CD14-positive monocyte (primary cell): ENCODE measurements around the gene ACR. TPM values are rescaled to one million over a fixed set of nuclear protein-coding genes. Genes with fewer than 3 reads are reported as not detected.

ENCODE experiments used
- DNase-seq, 3 donors: peaks; one replicate each; pipeline ENCODE4 v3.0.0-alpha.2; 2011 to 2022
- H2AFZ ChIP-seq: 2 replicates; pipeline ENCODE4 v1.6.0; 2012; ENCODE audit warnings: mild to moderate bottlenecking, low read depth, low read length, inconsistent platforms; ENCODE audit not compliant: insufficient read depth, poor library complexity, severe bottlenecking
- H3K27ac ChIP-seq, 2 donors: 1 replicate in 1 of 2; 2 replicates in 1 of 2; pipeline ENCODE4 v1.5.1; 2012 to 2013; ENCODE audit warnings: low read length in 2 of 2, control low read depth in 1 of 2, inconsistent platforms in 1 of 2, low read depth in 1 of 2, mild to moderate bottlenecking in 1 of 2
- H3K27me3 ChIP-seq, 2 donors: one replicate each; pipeline versions ENCODE4 v1.6.0 to v1.6.1; 2011 to 2013; ENCODE audit warnings: low read length in 2 of 2; ENCODE audit not compliant: control insufficient read depth in 2 of 2, insufficient read depth in 2 of 2
- H3K36me3 ChIP-seq, 2 donors: replicated peaks in 1 of 2; 1 replicate in 1 of 2; 2 replicates in 1 of 2; pipeline versions ENCODE4 v1.5.1 to v1.6.1; 2012 to 2013; ENCODE audit warnings: low read length in 2 of 2, control low read depth in 1 of 2, inconsistent platforms in 1 of 2, mild to moderate bottlenecking in 1 of 2; ENCODE audit not compliant: insufficient read depth in 2 of 2, control insufficient read depth in 1 of 2
- H3K4me1 ChIP-seq, 2 donors: 1 replicate in 1 of 2; 2 replicates in 1 of 2; pipeline versions ENCODE4 v1.5.1 to v1.6.1; 2012 to 2013; ENCODE audit warnings: low read length in 2 of 2, control low read depth in 1 of 2, inconsistent platforms in 1 of 2, mild to moderate bottlenecking in 1 of 2, moderate library complexity in 1 of 2; ENCODE audit not compliant: insufficient read depth in 2 of 2, control insufficient read depth in 1 of 2
- H3K4me2 ChIP-seq: replicated peaks from 2 replicates; pipeline ENCODE3; 2012; ENCODE audit warnings: low read length, moderate library complexity, mild to moderate bottlenecking; ENCODE audit not compliant: poor library complexity, severe bottlenecking; ENCODE audit errors: extremely low read depth
- H3K4me3 ChIP-seq, 3 experiments: fragments of 200-600 bp in 1 of 3; sonication (generic) in 1 of 3; replicated peaks in 1 of 3; 1 replicate in 2 of 3; 2 replicates in 1 of 3; pipeline ENCODE4 v1.5.1; 2011 to 2013; ENCODE audit warnings: low read length in 3 of 3, mild to moderate bottlenecking in 3 of 3, control low read depth in 2 of 3, low read depth in 2 of 3, inconsistent platforms in 1 of 3, moderate library complexity in 1 of 3
- H3K79me2 ChIP-seq: 2 replicates; pipeline ENCODE4 v1.6.0; 2012; ENCODE audit warnings: mild to moderate bottlenecking, control low read depth, inconsistent platforms, low read length, moderate library complexity; ENCODE audit not compliant: insufficient read depth
- H3K9ac ChIP-seq: 2 replicates; pipeline ENCODE4 v1.6.0; 2017; ENCODE audit warnings: low read length, mild to moderate bottlenecking; ENCODE audit not compliant: insufficient read depth, poor library complexity, severe bottlenecking
- H3K9me3 ChIP-seq, 2 donors: replicated peaks in 1 of 2; 1 replicate in 1 of 2; 2 replicates in 1 of 2; pipeline versions ENCODE4 v1.5.1 to v1.6.1; 2012 to 2013; ENCODE audit warnings: low read length in 2 of 2, control low read depth in 1 of 2; ENCODE audit not compliant: control insufficient read depth in 1 of 2, insufficient read depth in 1 of 2
- H4K20me1 ChIP-seq: 2 replicates; pipeline ENCODE4 v1.6.0; 2012; ENCODE audit warnings: mild to moderate bottlenecking, low read length, control low read depth, moderate library complexity; ENCODE audit not compliant: insufficient read depth
- H3K27ac Mint-ChIP-seq, 7 donors: one replicate each; pipeline ENCODE4 v1.8.0; 2020; ENCODE audit warnings: mild to moderate bottlenecking in 7 of 7, mixed read lengths in 7 of 7, moderate library complexity in 6 of 7, inconsistent platforms in 2 of 7
- H3K27me3 Mint-ChIP-seq, 3 donors: one replicate each; pipeline ENCODE4 v1.8.0; 2021 to 2022; ENCODE audit warnings: low read depth in 3 of 3, mild to moderate bottlenecking in 3 of 3, mixed read lengths in 3 of 3, moderate library complexity in 3 of 3, inconsistent platforms in 1 of 3
- H3K36me3 Mint-ChIP-seq, 2 donors: one replicate each; pipeline ENCODE4 v1.8.0; 2020; ENCODE audit warnings: mixed read lengths in 2 of 2, inconsistent platforms in 1 of 2, mild to moderate bottlenecking in 1 of 2
- H3K4me1 Mint-ChIP-seq: one replicate; pipeline ENCODE4 v1.8.0; 2020; ENCODE audit warnings: mild to moderate bottlenecking, mixed read lengths
- H3K4me3 Mint-ChIP-seq, 2 donors: one replicate each; pipeline ENCODE4 v1.8.0; 2020; ENCODE audit warnings: mild to moderate bottlenecking in 2 of 2, mixed read lengths in 2 of 2, moderate library complexity in 1 of 2
- H3K9me3 Mint-ChIP-seq, 7 donors: one replicate each; pipeline ENCODE4 v1.8.0; 2020 to 2022; ENCODE audit warnings: mixed read lengths in 7 of 7, mild to moderate bottlenecking in 6 of 7, moderate library complexity in 6 of 7, inconsistent platforms in 2 of 7
- CTCF ChIP-seq: fragments of 200-600 bp; IDR thresholded peaks from one replicate; pipeline ENCODE4 v1.8.0; 2022; ENCODE audit warnings: antibody characterized with exemption, mild to moderate bottlenecking
- WGBS: methylation state at CpG from one replicate; pipeline ENCODE4 v1.1.5; 2013; ENCODE audit warnings: missing lambda C conversion rate; ENCODE audit not compliant: insufficient coverage; 5-methylcytosine and 5-hydroxymethylcytosine counted together
- intact Hi-C, 2 donors: fragments of 100-400 bp; cut with micrococcal nuclease; formaldehyde crosslinking; loops; one replicate each; pipeline versions ENCODE4 v1.15.0 to v1.15.1; 2023
- polyA plus RNA-seq, 3 donors: library from polyadenylated mRNA; depleted of rRNA in 1 of 3; unstranded in 2 of 3; stranded (reverse) in 1 of 3; fragments of 300-500 nt in 2 of 3; fragments of >200 nt in 1 of 3; fragmentation: Illumina TruSeq in 2 of 3; gene quantifications; 1 replicate in 2 of 3; 2 replicates in 1 of 3; pipeline ENCODE4 v1.2.3, GENCODE V29; 2012 to 2021

ACR gene
- polyA plus RNA-seq, 3 donors = not detected

- H3K27me3 Mint-ChIP-seq = peaks cover 0 to 1% (median 0%) of the 10 kb centered on the region in 3 donors
- H3K27me3 ChIP-seq = no peaks in the 10 kb centered on the region
- no peaks in the 10 kb centered on the region for H3K79me2 ChIP-seq
- H3K36me3 ChIP-seq = no peaks in the 10 kb centered on the region
- peaks cover 0 to 15% (median 2%) of the 10 kb centered on the region in 7 donors for H3K9me3 Mint-ChIP-seq
- peaks cover 0 to 9% of the 10 kb centered on the region in 2 donors for H3K9me3 ChIP-seq
- no peaks in the 10 kb centered on the region for H3K36me3 Mint-ChIP-seq
- H3K9ac ChIP-seq = no peak overlapping the region
- no peaks in the 10 kb centered on the region for H3K4me1 ChIP-seq
- H3K4me3 Mint-ChIP-seq = no peak overlapping the region
- no peaks in the 10 kb centered on the region for H4K20me1 ChIP-seq
- WGBS = 97% methylated on average over 9 of the region's 10 CpGs
- no peak for DNase-seq
- no peak overlapping the region for H3K4me2 ChIP-seq
- no peak overlapping the region for H3K27ac ChIP-seq
- no peak overlapping the region for H3K27ac Mint-ChIP-seq
- intact Hi-C loops = no loop called here
- H3K4me1 Mint-ChIP-seq = no peaks in the 10 kb centered on the region
- H3K4me3 ChIP-seq = no peak overlapping the region
- no peak overlapping the region for H2AFZ ChIP-seq
- no peak for TF ChIP-seq CTCF
Measured at GRCh38 chr22:50717709-50718351, 20.2 kb upstream of the ACR start.

- Histone ChIP-seq H3K4me3 (no peak overlapping the region), H3K27me3 (no peaks in the 10 kb centered on the region), H3K36me3 (no peaks in the 10 kb centered on the region), H2AFZ (no peak overlapping the region), H3K9ac (no peak overlapping the region), H3K27ac (no peak overlapping the region), H3K79me2 (no peaks in the 10 kb centered on the region), H3K4me2 (no peak overlapping the region), H3K4me1 (no peaks in the 10 kb centered on the region), H4K20me1 (no peaks in the 10 kb centered on the region), H3K9me3 (peaks cover 0 to 9% of the 10 kb centered on the region in 2 donors)
- Mint-ChIP-seq H3K4me1 (no peaks in the 10 kb centered on the region), H3K36me3 (no peaks in the 10 kb centered on the region), H3K27me3 (peaks cover 0 to 1% (median 0%) of the 10 kb centered on the region in 3 donors), H3K4me3 (no peak overlapping the region), H3K27ac (no peak overlapping the region), H3K9me3 (peaks cover 0 to 15% (median 2%) of the 10 kb centered on the region in 7 donors)
- intact Hi-C loops = no loop called here
- no peak for TF ChIP-seq CTCF
- 95% methylated on average over 7 of the region's 10 CpGs for WGBS
- DNase-seq = no peak
Measured at GRCh38 chr22:50718352-50718709, 19.7 kb upstream of the ACR start.
